SKM-1 (cell line): ENCODE results near the gene UQCR11.

ENCODE experiments used
- DNase-seq: peaks from one replicate; lab custom pipeline; 2025; ENCODE audit not compliant: unreplicated experiment; lab: John Stamatoyannopoulos, UW

The UQCR11 gene

DNA sequence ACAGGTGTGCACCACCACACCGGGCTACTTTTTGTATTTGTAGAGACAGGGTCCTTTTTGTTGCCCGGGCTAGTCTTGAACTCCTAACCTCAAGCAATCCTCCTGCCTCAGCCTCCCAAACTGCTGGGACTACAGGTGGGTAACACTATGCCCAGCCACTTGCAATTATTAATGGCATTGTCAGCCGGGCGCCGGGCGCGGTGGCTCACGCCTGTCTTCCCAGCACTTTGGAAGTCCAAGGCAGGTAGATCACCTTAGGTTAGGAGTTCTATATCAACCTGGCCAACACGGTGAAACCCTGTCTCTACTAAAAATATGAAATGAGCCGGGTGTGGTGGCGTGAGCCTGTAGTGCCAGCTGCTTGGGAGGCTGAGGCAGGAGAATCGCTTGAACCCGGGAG, 34.4 kb downstream of the UQCR11 start:
- DNase-seq, result no peak

DNA sequence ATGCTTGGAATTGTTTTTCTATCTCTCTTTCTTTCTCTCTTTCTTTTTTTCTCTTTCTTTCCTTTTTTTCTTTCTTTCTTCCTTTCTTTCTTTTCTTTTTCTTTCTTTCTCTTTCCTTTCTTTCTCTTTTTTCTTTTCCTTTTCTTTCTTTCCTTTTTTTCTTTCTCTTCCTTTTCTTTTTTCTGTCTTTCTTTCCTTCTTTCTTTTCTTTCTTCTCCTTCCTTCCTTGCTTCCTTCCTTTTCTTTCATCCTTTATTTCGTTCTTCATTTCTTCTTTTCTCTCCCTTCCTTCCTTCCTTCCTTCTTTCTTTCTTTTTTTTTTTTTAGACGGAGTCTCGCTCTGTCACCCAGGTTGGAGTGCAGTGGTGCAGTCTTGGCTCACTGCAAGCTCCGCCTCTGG, 35.3 kb downstream of the UQCR11 start:
- DNase-seq, result no peak

DNA sequence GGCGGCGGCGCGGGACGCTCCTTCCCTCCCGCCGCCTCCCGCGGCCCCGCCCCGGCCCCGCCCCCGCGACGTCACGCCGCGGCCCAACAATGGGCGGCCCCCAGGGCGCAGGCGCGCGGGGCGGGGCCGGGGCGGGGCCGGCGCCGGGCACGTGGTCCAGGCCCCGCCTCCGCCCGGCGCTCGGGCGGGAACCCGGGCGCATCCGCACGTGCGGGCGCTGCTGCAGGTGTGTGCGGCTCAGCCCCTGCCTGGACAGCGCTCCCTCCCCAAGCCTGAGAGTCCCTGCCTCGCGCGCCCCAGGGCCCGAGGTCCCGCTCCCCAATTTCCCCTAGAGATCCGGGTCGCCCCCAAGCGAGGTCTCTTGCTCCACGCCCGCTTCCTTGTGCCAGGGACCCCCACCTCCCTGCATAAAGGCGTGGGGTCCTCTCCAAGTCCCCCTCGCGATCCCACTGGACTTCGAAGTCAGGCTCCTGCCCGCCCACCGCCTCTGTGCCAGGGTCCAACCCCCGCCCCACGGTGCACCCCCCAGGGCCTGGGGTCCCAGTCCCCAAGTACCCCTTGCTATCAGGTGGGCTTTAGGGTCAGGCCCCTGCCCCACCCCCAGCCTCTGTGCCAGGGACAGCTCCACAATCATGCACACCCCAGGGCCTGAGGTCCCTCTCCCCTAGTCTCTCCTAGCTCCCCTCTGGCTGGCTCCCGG, 36.8 kb downstream of the UQCR11 start, which contains the start of gene MEX3D:
MEX3D (minus strand) TSS at position 6 of the 700 bp plus-strand sequence. CDS start 267 bp downstream, outside the sequence.
- DNase-seq, result peak; percentile 32

DNA sequence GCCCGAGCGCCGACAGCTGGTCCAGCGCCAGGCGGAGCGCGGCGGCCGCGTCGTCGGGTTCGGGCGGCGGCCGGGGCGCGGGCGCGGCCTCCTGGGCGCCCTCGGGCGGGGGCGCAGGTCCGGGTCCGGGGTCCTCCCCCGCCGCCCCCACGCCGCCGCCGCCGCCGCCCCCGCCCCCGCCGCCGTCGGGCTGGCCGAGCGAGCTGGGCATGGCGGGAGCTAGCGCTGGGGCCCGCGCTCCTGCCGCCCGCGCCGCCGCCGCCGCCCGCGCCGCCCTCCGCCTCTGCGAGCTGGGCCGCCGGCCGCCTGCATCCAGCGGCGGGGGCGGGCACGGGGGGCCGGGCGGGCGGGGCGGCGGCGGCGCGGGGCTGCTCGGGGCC, 37.4 kb downstream of the UQCR11 start:
- DNase-seq, result no peak

DNA sequence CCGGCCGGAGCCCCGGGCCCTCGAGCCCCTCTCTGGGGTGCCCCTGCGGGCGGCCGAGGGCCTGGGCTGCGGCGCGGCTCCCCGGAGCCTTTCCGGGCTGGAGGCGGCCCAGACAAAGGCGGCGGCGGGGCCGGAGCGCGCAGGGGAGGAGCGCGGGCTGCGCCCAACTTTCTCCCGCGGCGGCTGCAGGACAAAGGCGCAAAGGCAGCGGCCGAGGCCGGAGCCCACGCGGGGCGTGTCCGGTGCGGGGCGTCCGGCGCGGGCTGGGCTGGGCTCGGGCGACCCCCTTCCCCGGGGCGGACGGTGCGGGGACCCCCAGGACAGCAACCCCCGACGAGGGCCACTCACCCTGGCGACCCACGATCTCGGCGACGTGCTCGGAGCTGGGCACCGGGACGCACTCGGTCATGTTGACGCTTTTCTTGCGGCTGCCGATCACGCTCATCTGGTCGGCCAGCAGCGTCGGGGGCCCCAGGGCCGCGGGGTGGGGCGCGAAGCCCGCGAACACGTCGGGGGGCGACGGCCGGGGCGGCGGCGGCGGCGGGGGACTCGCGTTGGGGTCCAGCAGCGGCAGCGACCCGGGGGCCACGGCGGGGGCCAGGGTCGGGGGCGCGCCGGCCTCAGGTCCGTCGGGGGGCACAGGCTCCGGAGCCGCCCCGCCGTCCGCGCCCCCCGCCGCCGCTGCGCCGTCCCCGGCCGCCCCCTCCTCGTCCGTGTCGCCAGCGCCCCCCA, 38.0 kb downstream of the UQCR11 start:
- no peak for DNase-seq

DNA sequence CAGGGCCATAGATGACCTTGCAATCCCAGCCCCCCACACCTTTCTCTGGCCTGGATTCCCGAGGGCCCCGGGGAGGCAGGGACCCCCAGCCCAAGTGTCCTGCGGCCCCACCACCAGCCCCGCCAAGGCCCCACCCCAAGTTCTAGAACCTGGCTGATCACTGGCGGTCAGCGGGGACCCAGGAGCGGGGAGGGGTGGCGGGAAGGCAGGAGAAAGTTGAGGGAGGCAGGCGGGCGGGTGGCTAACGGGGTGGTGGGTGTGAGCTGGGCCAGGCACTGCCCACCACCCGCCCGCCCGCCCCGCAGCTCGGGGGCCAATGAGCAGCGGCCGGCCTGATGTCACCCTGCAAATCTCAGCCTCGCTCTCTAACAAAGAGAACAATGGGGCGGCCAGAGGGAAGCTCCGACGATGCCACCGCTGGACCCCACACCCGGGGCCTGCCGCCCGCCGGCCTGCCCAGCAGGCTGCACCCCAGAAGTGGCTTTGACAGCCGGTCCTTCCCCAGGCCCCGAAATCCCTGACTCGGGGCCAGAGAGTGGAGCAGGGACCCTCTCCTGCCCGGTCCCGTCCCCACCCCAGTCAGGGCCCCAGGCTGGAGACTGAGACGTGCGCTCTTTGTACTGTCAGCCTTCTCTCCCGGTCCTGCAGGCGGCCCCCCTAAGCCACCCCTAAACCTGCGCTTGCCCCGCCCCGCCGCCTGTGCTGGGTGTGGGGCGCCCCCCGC, 38.7 kb downstream of the UQCR11 start:
- no peak for DNase-seq

DNA sequence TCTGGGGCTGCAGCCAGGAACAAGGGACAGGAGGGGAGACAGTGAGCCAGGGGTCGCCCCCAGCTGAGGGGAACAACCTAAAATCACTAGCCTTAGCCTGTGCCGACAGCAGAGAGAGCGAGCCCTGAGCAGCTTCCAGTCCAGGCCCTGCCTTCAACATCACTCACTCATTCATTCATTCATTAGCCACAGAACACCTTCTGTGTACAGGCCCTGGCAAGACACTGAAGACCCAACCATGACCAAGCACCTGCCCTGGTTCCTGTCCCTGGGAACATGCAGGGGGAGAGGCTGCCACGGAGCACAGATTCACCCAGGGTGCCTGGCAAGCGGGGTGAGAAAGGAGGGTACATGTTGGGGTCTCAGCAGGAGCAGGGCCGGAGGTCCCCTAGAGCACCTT, 42.0 kb downstream of the UQCR11 start:
- DNase-seq, result no peak

DNA sequence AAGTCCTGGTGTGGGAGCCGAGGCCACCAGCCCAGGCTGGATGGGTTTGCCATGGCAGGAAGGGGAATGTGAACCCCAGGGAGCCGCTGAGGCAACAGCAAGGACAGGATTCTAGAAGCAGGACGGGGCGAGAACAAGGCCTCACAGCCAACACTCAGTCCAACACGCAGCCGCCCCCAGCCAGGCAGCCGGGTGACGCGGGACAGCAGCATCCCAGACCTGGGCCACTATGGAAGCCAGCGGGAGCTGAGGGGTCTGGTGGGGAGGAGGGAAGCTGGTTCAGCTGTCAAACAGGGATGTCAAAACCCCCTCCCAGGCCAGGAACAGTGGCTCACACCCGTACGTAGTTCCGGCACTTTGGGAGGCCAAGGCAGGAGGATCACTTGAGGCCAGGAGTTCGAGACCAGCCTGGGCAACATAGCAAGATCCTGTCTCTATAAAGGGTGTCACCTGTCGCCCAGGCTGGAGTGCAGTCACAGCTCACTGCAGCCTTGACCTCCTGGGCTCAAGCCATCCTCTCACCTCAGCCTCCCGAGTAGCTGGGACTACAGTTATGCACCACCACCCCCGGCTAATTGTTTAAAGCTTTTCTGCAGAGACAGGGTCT, 43.9 kb downstream of the UQCR11 start:
- DNase-seq, result no peak

DNA sequence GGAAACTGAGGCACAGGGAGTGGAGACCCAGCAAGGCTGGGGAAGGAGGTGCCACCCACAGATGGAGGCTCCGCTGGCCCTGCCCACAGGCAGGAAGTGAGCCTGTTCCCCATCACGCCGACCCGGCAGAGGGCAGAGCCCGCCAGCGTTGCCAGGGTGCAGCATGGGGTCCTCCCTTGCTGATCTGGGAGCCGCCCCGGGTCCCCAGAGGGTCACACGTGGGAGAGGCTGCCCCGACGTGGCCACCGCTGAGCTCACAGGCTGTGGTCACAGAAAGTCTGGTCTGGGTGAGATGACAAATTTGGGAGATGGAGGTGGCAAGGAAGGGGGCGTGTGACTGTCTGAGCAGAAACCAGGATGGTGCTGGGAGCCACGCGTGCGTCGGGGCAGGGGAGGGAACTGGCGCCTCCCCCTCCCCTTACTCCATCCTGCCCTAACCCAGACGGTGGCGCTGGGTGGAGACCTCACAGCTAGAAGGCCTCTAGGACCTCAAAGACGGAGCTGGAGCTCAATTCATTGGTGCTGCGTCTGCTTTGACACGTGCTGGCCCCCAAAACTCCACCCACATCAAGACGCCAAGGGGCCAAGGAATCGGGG, 44.9 kb downstream of the UQCR11 start:
- DNase-seq, result no peak

DNA sequence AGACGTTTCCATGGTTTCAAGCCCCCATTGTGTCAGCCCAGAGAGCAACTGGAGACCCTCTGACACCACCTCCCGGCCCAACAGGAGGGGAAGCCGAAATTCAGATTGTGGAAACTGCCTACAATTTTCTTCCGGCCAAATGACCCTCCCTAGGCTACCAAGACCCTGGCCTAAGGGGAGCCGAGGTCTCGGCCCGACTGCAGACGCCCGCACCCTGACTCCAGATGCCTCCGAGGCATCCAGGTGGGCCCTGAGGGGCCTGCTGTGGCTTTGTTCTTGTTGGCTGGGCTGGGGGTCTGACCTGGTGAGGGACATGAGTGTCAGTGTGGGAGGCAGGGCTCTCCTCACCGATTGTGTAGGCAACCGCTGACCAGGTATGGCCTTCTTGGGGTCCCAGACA, 46.7 kb downstream of the UQCR11 start:
- DNase-seq, result no peak

DNA sequence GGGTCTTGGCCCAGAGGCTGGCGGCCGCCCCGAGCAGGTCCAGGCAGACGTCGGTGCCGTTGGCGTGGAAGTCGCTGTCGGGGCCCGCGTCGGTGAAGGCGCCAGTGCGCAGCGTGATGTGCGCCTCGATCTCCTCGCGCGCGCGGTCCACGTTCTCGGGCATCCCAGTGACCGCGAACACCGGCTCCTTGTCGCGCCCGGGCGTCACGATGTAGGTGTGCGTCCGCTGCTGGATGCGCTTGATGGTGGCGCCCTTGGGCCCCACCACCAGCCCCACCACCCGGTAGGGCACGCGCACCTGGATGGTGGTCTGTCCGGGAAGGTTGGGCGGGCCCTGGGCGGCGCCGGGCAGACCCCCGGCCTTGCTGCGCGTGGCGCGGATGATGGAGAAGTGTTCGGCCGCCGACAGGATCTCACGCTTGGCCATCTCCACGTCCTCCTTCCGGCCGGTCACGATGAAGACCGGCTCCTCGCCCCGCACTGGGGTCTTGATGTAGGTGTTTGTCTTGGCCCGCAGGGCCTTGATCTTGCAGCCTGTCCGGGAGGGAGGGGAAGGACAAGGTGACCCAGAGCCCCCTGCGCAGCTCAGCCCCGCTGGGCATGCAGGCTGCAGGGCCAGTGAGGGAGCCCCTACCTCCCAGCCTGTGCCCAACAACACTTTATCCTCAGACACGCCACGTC, 48.7 kb downstream of the UQCR11 start:
- DNase-seq, result no peak

DNA sequence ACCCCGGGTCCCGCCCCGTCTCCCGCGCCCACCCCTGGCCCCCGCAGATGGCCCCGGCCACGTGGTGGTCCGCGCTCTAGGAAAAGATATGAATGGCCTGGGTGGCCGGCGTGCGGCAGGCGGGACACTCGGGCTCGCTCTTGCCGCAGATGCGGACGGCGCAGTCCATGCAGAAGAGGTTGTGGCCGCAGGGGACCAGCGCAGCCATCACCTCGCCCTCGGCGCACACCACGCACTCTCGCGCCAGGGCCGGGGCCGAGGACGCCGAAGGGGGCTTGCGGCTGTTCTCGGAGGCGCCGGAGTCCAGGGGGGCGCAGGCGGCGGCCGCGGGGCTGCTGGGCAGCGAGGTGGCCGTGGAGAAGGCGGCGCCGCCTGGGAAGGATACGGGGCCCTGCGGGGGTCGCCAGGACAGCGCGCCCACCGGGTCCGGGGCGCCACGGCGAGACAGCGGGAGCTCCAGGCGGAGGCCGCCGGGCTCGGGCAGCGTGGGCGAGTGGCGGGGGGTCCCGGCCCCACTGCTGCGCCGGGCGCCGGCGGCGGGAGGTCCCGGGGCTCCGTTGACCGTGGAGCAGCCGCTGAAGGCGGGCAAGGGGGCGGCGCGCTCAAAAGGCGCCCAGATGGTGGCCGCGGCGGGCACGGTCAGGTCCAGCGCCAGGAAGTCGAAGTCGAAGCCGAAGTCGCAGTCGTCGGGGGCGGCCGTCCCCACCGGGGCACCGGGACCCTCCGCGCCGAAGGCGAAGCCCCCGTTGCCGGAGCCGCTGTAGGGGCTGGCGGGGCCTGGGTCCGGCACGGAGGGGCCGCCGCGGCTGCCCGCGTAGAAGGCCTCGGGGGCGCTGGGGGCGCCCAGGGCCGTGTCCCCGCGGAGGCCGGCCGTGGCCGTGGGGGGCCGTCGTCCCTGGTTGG, 49.5 kb downstream of the UQCR11 start:
- no peak for DNase-seq

DNA sequence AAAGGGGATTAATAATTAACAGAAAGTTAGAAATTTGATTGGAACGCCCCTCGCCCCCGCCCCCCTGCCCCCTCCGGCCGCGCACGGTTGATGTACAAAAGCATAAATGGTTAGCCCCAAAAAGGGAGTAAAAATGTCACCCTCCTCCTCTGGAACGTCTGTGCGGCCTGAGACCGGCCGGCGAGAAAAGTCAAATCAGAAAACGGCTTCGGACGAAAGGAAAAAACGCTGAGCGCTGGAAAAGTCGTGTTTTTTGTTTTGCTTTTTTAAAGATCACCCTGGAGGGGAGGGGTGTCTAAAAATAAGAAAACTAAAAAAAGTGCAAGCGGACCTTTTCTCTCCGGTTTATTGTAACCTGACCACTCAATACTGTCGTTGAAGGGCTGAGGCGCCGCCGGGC, 50.3 kb downstream of the UQCR11 start:
- no peak for DNase-seq

DNA sequence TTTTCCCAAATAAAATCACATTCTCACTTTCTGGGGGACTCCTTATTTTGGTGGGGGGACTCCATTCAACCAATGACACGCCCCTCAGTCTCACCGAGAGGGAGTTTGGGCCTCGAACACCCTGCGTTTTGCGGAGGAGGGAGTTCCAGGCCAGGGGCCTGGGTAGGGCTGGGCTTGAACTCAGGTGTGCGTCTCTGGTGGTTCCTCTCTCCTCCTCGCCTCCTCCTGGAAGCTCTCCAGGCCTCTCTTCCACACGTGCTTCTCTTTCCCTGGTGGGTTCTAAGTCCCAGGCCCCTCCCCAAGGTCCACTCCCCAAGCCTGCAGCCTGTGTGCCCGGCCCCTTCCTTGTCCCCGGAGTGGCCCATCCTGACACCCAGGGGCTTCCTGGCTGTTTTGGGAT, 51.8 kb downstream of the UQCR11 start:
- no peak for DNase-seq

DNA sequence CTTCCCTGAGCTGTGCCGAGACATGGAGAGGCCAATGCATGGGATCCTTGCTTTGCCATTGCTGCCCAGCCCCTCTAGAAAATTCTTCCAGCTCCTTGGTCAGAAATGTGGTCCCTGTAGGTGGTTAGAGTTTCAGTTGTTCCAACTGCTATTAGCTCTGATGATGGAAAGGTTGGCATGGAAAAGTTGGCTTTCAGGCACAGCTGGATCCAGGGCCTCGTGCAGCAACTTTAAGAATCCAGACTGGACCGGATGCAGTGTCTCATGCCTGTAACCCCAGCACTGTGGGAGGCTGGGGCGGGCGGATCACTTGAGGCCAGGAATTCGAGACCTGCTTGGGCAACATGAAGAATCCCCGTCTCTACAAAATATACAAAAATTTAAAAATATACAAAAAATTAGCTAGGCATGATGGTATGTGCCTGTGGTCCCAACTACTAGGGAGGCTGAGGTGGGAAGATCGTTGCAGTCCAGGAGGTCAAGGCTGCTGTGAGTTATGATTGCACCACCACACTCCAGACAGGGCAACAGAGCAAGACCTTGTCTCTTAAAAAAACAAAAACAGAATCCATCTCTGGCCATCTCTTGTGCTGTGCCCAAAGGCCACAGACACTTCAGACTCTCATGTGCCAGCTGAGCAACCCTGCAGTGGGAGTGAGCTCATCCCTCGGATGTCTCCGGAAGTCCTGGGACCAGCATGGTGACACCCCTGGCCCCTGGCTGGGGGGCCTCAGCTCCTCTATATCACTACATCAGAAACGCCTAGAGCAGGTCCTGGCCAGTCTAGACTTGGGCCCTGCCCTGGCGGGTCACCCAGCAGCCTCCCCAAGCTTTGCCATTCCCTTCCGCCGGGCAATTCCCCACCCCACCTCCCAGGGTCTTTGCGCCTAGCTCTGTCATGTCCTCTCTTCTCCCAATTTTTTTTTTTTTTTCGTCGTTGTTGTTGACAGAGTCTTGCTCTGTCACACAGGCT, 53.9 kb downstream of the UQCR11 start:
- no peak for DNase-seq

DNA sequence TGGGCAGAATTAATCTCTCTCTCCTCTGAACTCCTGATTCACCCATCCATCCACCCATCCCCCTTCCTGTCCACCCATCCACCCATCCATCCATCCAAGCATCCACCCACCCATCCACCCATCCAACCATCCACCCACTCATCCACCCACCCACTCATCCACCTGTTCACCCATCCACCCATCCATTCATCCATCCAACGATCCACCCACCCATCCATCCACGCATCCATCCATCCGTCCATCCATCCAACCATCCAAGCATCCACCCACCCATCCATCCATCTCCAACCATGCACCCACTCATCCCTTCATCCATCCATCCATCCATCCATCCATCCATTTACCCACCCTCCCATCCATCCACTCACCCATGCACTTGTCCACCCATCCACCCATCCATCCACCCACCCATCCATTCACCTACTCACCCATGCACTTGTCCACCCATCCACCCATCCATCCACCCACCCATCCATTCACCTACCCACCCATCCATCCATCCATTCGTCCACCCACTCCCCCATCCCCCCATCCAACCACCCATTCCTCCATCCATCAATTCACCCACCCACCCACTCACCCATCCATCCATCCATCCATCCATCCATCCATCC, 55.8 kb downstream of the UQCR11 start:
- DNase-seq, result no peak
